Measurements from ENCODE around the gene FBXL16.
A peak's percentile ranks its signal among the peaks of the same experiment; 100 is the strongest.

The FBXL16 gene

GRCh38 chr16:660459-661183, 45.0 kb downstream of the FBXL16 start:
- no peak for DNase-seq (ENCODE audit: low spot score)

DNA sequence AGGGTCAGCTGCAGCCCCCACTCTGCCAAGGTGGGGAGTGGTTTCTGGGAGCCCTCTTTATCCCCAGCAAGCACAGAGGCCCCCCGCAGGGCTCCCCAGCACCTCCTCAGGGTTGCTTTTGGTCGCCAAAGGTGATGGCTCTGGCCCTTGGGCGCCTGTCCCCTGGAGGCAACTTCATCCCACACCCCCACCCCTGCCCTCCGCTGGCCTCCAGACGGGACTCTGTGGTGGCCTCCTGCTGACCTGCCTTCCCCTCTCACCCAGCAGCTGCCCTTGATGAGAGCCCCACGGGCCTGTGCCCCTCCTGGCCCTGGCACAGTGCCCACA, 45.5 kb downstream of the FBXL16 start:
- DNase-seq (ENCODE audit: low spot score) = no peak

DNA sequence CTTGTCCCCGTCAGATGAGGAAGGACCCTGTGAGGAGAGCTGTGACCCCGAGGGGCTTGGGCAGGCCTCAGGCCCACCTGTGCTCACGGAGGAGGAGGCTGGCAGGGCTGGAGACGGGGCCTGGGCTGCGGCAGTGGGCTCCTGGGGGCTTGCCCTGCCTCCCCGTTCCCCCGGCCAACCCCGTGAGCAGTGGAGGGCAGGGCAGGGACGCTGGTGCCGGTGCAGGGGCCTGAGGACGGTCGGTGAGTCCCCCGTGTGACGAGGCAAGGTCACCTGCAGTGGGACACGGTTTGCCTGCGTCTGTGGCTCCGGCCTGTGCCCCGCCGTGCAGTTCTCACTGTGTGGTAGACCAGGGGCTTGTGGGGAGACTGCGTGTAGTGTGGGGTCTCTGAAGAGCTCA, 46.0 kb downstream of the FBXL16 start:
- DNase-seq (ENCODE audit: low spot score) = no peak

GRCh38 chr16:658679-659571, 46.7 kb downstream of the FBXL16 start:
- no peak for DNase-seq (ENCODE audit: low spot score)

DNA sequence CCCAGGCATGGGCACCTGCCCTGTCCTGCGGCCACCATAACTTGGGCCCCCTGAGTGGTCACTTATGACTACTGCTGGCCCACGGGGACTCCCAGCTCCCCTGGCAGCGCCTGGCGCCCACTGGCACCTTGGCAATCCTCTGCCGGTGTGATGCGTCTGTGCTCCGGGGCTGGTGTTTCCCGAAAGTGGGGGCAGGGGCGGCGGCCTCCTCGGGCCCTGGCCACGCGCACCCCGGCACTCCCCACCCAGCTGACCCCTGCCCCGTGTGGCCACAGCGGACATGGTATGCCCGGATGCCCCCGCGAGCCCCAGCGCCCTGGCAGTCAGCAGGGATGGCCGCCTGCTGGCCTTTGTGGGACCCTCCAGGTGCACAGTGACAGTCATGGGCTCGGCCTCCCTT, 48.1 kb downstream of the FBXL16 start:
- no peak for DNase-seq (ENCODE audit: low spot score)

DNA sequence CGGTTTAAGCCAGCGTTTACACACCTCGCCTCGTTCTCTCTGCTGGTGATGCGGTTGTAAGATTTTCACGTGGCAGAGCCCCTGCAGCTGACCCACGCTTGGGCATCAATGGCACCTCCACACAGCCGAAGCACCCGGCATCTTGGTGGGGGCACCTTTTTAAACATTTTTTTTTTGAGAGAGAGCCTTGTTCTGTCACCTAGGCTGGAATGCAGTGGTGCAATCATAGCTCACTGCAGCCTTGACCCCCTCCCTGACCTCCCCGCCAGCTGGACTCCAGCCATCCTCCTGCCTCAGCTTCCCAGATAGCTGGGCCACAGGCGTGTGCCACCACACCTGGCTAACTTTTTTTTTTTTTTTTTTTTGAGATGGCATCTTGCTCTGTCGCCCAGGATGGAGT, 51.6 kb downstream of the FBXL16 start:
- DNase-seq (ENCODE audit: low spot score) = no peak

DNA sequence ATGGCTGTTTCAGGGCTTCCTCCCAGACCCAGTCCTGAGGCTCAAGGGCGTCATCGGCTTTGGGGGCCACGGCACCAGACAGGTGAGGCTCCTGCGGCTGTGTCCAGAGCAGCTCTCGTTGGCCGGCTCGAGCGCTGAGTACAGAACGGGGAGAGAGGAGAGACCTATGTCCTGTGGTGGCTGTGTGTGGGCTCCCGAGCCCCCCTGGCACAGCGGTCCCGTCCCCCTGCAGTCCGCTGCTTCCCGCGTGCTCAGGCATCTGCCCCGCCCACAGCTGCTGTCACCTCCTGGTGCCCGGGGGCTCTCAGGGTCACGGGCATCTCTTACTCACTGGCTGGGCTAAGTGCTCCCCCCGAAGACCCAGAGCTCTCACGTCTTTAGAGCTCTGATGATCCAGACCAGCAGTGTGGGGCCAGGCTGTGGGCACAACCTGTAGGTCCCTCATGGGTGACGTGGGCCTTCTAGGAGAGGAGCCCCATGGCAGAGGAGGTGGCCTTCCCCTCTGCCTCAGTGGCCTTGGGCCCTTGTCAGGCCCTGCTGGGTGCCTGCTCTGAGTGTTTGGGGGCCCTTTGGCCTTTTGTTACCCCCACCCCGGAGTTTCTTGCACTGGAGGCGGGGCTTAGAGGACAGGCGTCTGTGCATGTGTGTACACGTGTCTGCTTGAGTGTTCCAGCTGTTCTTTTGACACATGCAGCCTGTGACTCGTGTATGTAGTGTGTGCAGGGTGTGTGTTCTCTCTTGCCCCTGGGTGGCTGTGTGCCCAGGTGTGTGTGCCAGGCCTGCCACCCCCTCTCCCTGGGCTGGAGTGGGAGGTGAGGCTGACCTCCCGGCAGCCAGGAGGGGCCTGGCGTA, 52.9 kb downstream of the FBXL16 start:
- DNase-seq (ENCODE audit: low spot score) = no peak

- no peak for DNase-seq (ENCODE audit: low spot score)
Observed at GRCh38 chr16:651844-652243, 53.8 kb downstream of the FBXL16 start.

DNA sequence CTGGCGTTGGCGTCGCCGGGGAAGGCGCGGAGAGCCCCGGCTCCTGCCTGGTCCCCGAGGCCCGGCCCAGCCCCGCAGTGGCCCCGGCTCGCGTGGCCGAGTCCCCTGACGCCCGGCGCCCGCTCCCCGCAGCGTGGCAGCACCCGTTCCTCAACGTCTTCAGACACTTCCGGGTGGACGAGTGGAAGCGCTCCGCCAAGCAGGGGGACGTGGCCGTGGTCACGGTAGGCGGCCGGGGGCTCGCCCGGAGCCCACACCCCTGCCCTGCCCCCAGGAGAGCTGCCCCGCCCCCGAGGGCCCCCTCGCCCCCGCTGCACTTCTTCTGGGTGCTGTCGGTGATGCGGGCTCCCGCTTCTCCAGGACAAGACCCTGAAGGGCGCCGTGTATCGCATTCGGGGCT, 56.0 kb downstream of the FBXL16 start:
- DNase-seq (ENCODE audit: low spot score) = no peak

DNA sequence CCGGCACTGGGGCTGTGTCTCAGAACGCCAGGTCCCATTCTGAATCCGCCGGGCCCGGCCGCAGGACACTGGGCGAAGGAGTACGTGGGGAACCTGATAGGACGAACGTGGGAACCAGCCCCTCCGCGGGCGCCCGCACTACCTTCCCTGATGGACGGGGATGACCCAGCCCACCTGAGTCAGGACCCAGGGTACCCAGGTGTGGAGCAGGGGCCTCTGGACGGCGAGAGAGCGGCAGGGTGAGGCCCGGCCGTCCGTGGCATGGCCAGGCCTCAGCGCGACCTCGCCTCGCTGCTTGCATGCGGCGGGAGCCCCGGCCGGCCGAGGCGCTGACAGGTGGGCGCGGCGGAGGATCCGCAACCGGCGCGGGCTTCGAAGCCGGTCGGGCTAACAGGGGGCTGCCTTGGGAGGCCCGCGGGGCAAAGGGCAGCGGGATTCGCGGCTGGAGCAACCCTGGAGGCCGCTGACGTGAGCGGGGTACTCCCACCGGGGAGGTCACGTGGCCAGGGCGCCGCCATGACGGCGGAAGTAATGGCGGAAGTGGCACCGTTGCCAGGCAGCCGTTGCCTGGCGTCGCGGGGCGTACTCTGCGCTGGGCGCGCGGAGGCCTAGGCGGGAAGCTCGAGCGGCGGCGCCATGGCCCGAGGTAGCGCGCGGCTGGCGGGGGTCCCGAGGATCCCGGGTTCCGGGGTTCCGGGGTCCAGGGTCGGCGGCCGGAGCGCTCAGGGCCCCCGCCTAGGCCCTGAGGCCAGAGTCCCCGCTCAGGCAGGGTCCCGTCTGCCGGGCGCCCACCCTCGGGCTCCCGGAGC, 56.6 kb downstream of the FBXL16 start, which contains the start of gene WDR90:
WDR90 (plus strand) TSS at position 585 of the 809 bp plus-strand sequence; CDS start at position 637, 52 bp downstream.
- peak; percentile 94 for DNase-seq (ENCODE audit: low spot score)

DNA sequence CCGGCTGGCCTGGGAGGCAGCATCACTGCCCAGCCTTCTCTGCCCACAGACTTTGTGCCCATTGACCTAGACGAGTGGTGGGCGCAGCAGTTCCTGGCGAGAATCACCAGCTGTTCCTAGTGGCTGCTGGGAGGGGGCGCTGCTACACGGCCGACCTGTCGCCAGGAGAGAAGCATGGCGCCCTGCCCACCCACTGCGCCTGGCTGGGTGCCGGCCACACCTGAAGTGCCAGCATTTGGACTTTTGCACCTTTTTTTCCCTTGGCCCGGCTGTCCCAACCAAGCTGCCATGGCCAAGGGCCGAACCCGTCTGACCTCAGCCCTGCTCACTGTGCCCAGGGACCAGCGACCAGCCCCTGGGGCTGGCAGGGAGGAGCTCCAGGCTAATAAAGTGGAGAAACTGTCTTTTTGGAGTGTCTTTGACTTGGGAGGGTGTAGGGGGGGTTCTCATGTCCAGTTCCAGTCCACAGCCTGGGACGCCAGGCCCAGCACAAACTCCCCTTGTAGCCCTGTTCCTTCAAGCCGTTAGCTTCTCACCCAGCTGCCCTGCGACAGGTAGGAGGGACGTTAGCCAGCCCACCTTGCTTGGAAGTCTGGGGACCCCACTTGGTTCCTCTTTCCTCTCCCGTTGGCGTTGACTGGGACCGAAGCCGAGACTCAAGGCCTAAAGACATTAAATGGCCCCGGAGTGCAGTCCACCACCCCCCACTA, 57.4 kb downstream of the FBXL16 start:
- DNase-seq (ENCODE audit: low spot score) = no peak

DNA sequence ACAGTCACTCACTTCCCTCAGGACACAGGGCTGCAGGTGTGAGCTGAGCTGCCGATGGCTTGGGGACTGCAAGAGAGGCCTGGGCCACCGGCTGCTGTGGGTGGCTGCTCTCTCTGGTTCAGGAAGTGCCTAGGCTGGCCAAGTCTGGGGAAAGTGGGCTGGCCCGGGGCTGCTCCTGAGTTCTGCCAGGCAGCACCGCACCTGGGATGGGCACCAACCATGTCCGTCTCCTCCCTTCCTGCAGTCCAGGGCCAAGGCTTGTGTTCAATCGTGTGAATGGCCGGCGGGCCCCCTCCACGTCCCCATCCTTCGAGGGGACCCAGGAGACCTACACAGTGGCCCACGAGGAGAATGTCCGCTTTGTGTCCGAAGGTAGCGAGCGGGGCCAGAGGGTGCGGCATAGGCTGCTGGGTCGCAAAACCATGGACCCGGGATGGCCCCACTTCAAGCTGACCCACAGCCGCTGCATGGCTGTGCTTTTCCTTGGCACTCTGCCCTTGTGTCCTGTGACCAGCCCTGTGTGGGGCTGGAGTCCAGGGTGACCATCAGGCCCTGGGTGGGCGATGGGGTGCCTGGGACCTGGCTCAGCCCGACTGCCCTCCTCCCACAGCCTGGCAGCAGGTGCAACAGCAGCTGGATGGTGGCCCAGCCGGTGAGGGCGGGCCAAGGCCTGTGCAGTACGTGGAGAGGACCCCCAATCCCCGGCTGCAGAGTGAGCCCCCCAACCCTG, 58.3 kb downstream of the FBXL16 start:
- DNase-seq (ENCODE audit: low spot score) = no peak

GRCh38 chr16:646679-647172, 58.9 kb downstream of the FBXL16 start:
- DNase-seq (ENCODE audit: low spot score) = no peak

DNA sequence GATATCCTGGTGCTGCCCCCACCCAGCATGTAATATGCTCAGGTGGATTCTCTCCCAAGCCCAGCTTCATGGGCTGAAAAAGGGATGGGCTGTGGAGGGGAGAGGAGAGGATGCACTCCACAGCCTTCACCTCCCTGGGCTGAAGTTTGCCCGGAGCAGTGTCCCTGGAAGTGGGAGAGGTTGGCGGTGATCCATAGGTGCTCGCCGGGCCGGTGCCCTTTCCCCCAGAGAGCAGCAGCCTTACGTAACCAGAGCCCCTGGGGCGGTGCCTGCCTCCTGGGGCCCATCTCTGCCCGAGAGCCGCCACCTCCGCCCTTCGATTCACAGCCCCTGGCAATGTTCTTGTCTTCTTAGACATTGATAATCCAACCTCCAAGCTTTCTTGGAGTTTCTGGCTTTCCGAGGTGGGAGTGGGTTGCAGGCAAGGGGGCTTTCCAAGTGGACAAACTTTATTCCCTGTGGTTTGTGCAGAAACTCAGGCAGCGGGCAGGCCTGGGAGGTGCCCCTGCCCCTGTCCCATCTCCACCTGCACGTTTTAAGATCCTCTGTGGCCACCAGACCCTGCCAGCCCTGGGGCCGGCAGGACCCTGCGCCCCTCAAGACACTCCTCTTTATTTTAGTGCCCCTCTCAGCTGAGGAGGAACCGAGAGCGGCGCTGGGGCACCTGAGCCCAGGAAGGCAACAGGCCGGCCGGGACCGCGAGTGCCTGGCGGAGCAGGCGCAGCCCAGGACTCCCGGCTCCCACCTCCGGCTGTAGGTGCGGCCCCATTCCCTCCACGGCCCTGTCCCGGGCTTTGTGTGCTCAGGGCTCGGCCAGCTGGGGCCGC, 59.5 kb downstream of the FBXL16 start:
- peak; percentile 61 for DNase-seq (ENCODE audit: low spot score)

- no peak for DNase-seq (ENCODE audit: low spot score)
Observed at GRCh38 chr16:644556-644955, 61.0 kb downstream of the FBXL16 start.

DNA sequence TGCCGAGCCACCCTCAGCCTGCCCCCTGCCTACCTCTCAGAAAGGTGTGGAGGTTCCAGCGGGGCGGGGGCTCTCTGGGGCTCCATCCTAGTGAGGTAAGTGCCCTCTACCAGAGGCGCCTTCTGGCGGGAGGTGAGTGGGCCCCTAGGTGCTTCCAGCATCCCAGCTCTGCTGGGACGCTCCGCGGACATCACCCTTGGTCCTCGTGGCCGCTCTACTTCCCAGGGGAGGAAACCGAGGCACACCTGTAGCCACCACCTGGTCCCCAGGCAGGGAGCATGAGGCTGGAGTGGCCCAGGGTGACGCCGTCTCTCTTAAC, 62.6 kb downstream of the FBXL16 start:
- DNase-seq (ENCODE audit: low spot score) = no peak
